Right lobe of liver (tissue), 6 donors: ENCODE data around the gene EIF2S3B. TPM values are rescaled to one million over a fixed set of nuclear protein-coding genes. Genes with fewer than 3 reads are reported as not detected.

ENCODE experiments used
- ATAC-seq, 4 donors: fragments of 200-7000 bp; cut with Tn5 transposase; one replicate each; pipeline ENCODE4 v1.9.1; 2020; ENCODE audit warnings: mild to moderate bottlenecking in 4 of 4, moderate library complexity in 4 of 4
- DNase-seq, 3 donors: peaks; one replicate each; pipeline ENCODE4 v3.0.0-alpha.2; 2020
- H3K27ac ChIP-seq, 3 donors: fragments of 200-600 bp; one replicate each; pipeline ENCODE4 v1.8.0; 2022
- H3K27me3 ChIP-seq, 2 donors: fragments of 200-600 bp; one replicate each; pipeline ENCODE4 v1.8.0; 2022
- H3K36me3 ChIP-seq, 4 donors: fragments of 200-600 bp; sonication (generic) in 1 of 4; one replicate each; pipeline versions ENCODE4 v1.5.1 to v1.8.0; 2017 to 2022; ENCODE audit warnings: control low read depth in 1 of 4
- H3K4me1 ChIP-seq, 4 donors: fragments of 200-600 bp; sonication (generic) in 1 of 4; one replicate each; pipeline versions ENCODE4 v1.5.1 to v1.8.0; 2017 to 2022; ENCODE audit warnings: control low read depth in 1 of 4
- H3K4me3 ChIP-seq, 3 donors: fragments of 200-600 bp; one replicate each; pipeline ENCODE4 v1.8.0; 2022
- H3K9me3 ChIP-seq, 4 donors: fragments of 200-600 bp; sonication (generic) in 1 of 4; one replicate each; pipeline versions ENCODE4 v1.5.1 to v1.8.0; 2017 to 2022; ENCODE audit warnings: control low read depth in 1 of 4
- CTCF ChIP-seq, 4 donors: fragments of 200-600 bp in 3 of 4; fragments of 450-650 bp in 1 of 4; IDR thresholded peaks; one replicate each; pipeline versions ENCODE4 v1.5.1 to v1.8.0; 2016 to 2022; ENCODE audit warnings: antibody characterized with exemption in 4 of 4, mild to moderate bottlenecking in 2 of 4
- POLR2A ChIP-seq: fragments of 450-650 bp; IDR thresholded peaks from one replicate; pipeline ENCODE4 v1.6.1; 2017; ENCODE audit warnings: antibody characterized with exemption, mild to moderate bottlenecking
- WGBS: methylation state at CpG from one replicate; pipeline ENCODE4 v1.1.6; 2018; ENCODE audit warnings: low coverage, low lambda C conversion rate; ENCODE audit not compliant: insufficient coverage; ENCODE audit errors: missing lambda C conversion rate; 5-methylcytosine and 5-hydroxymethylcytosine counted together
- intact Hi-C, 2 donors: fragments of 100-400 bp; cut with DNase I; formaldehyde crosslinking; loops; one replicate each; pipeline versions ENCODE4 v1.11.2 to v1.14.1; 2022
- total RNA-seq, 6 experiments: library from RNA; depleted of rRNA in 2 of 6; stranded (reverse); fragments of >200 nt in 2 of 6; fragmentation: NEBNext Ultra II Directional in 3 of 6; extraction: Animal tissue kit (Norgen Biotek cat#: 25700) in 3 of 6; gene quantifications; one replicate each; pipeline versions ENCODE4 v1.1.0 to v1.2.4, GENCODE V29; 2016 to 2023
- donor health status: DM: no; HTN: yes; CAD: no.
- donor health status: DM: no; HTN: no; CAD: no.
- donor health status: DM: no; HTN: no; CAD: no.
- donor health status: DM: no; HTN: yes; CAD: no.
- donor health status: DM: no; HTN: yes; CAD: no.

Gene EIF2S3B
- total RNA-seq, 6 experiments from 2014 or later: 0.19 to 1.4 (median 0.24) TPM; not detected in 2

DNA sequence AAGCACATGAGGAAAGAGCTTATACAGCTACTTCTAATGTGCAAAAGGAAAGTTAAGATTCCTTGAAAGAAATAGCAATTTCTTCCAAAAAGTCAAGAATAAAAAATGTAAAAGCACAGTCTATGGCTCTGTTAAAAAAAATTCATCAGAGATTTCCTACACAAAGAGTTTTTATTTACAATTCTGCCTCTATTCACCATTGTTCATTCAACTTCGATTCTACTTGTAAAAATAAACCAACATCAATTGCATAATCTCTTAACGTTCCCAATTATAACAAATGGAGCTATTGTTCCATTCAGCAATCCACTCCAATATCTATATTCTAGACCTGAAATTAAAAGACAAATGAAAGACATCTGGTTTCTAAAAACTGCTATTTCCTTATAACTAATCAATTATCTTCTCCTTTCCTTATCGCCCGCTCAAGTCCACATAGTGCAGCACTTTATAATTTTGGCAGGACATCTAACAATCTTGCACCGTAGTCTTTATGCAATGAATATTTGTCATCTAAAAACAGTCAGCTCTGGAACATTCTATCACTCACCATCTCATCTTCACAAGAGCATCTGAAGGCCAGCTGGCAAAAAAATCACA, 6.2 kb downstream of the EIF2S3B start:
- 49% methylated on average over 5 of the region's 5 CpGs for WGBS
- intact Hi-C loops: no loop called here
- Histone ChIP-seq H3K4me1 (no peaks in the 10 kb centered on the region), H3K27ac (no peak overlapping the region), H3K9me3 (no peaks in the 10 kb centered on the region), H3K27me3 (no peaks in the 10 kb centered on the region), H3K36me3 (no peaks in the 10 kb centered on the region), H3K4me3 (no peak overlapping the region)
- no peak for TF ChIP-seq POLR2A
- TF ChIP-seq CTCF (IDR thresholded peaks at IDR 0.05): no peak
- ATAC-seq (no peak), DNase-seq (no peak)

DNA sequence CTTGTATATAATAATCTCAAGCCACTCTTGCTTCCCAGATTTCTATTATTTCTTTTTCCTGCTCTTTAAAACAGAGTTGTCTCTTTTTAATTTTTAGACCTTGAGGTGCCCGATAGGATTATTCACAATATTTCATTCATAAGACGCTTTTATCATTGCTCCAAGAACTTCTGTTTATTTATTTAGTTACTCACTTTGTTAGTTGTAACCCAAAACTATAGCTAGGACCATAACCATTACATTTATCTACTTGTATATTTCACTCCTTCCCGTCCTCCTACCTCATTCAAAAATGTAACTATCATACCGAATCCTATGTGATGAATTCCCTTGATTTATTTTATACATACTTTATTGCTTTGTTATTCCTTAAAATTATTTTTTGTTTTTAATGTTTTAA, 7.1 kb downstream of the EIF2S3B start:
- 37% methylated on average over 4 of the region's 4 CpGs for WGBS
- no peak overlapping the region for H3K27ac ChIP-seq
- no peaks in the 10 kb centered on the region for H3K9me3 ChIP-seq
- no peak for TF ChIP-seq POLR2A
- TF ChIP-seq CTCF (IDR thresholded peaks at IDR 0.05): no peak
- intact Hi-C loops: no loop called here
- ATAC-seq (no peak), DNase-seq (no peak)
- H3K4me1 ChIP-seq: no peaks in the 10 kb centered on the region
- H3K27me3 ChIP-seq: no peaks in the 10 kb centered on the region
- no peak overlapping the region for H3K4me3 ChIP-seq
- no peaks in the 10 kb centered on the region for H3K36me3 ChIP-seq

DNA sequence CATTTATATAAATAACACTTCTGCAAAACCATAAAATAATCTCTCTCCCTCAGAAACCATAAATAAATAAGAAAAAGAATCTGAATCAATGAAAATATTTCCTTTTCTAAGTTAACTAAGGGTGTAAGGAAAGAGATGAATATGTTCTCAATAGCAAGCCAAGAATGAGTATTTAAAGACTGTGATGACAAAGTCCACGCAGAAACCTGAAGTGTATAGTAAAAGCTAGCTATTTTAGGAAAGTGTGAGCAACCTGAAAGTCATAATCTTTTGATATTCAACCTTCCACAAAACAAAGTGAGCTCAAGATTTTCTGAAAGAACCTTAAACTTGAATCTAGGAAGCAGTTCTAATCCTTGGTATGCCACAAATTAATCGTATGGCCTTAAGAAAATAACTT, 15.9 kb downstream of the EIF2S3B start:
- 55% methylated on average over 2 of the region's 2 CpGs for WGBS
- Histone ChIP-seq H3K27ac (no peak overlapping the region), H3K36me3 (no peaks in the 10 kb centered on the region), H3K27me3 (no peaks in the 10 kb centered on the region), H3K4me1 (no peaks in the 10 kb centered on the region), H3K9me3 (no peaks in the 10 kb centered on the region), H3K4me3 (no peak overlapping the region)
- TF ChIP-seq POLR2A: no peak
- DNase-seq: no peak
- intact Hi-C loops: no loop called here
- no peak for ATAC-seq

GRCh38 chr12:10528174-10528953, 22.7 kb downstream of the EIF2S3B start:
- Histone ChIP-seq H3K9me3 (no peaks in the 10 kb centered on the region), H3K36me3 (no peaks in the 10 kb centered on the region), H3K4me3 (no peak overlapping the region), H3K27me3 (no peaks in the 10 kb centered on the region), H3K4me1 (no peaks in the 10 kb centered on the region), H3K27ac (no peak overlapping the region)
- 48% methylated on average over 2 of the region's 2 CpGs for whole genome bisulfite sequencing
- intact Hi-C loops: no loop called here
- no peak for ATAC-seq
- DNase-seq: no peak
- TF ChIP-seq CTCF (IDR thresholded peaks at IDR 0.05): no peak
- TF ChIP-seq POLR2A: no peak

- TF ChIP-seq POLR2A: no peak
- TF ChIP-seq CTCF (IDR thresholded peaks at IDR 0.05): no peak
- intact Hi-C loops: no loop called here
- Histone ChIP-seq H3K27me3 (no peaks in the 10 kb centered on the region), H3K4me3 (no peak overlapping the region), H3K4me1 (no peaks in the 10 kb centered on the region), H3K27ac (no peak overlapping the region), H3K36me3 (no peaks in the 10 kb centered on the region), H3K9me3 (no peaks in the 10 kb centered on the region)
- DNase-seq: no peak
- WGBS: 72% methylated on average over 3 of the region's 3 CpGs
- no peak for ATAC-seq
These were observed 23.9 kb downstream of the EIF2S3B start for GRCh38 chr12:10529603-10530002.
